Right lobe of liver (tissue), 6 donors: ENCODE data around the gene SFXN1. TPM values are rescaled to one million over a fixed set of nuclear protein-coding genes. Genes with fewer than 3 reads are reported as not detected.

Source experiments
- ATAC-seq, 4 donors: fragments of 200-7000 bp; cut with Tn5 transposase; one replicate each; pipeline ENCODE4 v1.9.1; 2020; ENCODE audit warnings: mild to moderate bottlenecking in 4 of 4, moderate library complexity in 4 of 4
- DNase-seq, 3 donors: peaks; one replicate each; pipeline ENCODE4 v3.0.0-alpha.2; 2020
- H3K27ac ChIP-seq, 3 donors: fragments of 200-600 bp; one replicate each; pipeline ENCODE4 v1.8.0; 2022
- H3K27me3 ChIP-seq, 2 donors: fragments of 200-600 bp; one replicate each; pipeline ENCODE4 v1.8.0; 2022
- H3K36me3 ChIP-seq, 4 donors: fragments of 200-600 bp; sonication (generic) in 1 of 4; one replicate each; pipeline versions ENCODE4 v1.5.1 to v1.8.0; 2017 to 2022; ENCODE audit warnings: control low read depth in 1 of 4
- H3K4me1 ChIP-seq, 4 donors: fragments of 200-600 bp; sonication (generic) in 1 of 4; one replicate each; pipeline versions ENCODE4 v1.5.1 to v1.8.0; 2017 to 2022; ENCODE audit warnings: control low read depth in 1 of 4
- H3K4me3 ChIP-seq, 3 donors: fragments of 200-600 bp; one replicate each; pipeline ENCODE4 v1.8.0; 2022
- H3K9me3 ChIP-seq, 4 donors: fragments of 200-600 bp; sonication (generic) in 1 of 4; one replicate each; pipeline versions ENCODE4 v1.5.1 to v1.8.0; 2017 to 2022; ENCODE audit warnings: control low read depth in 1 of 4
- POLR2A ChIP-seq: fragments of 450-650 bp; IDR thresholded peaks from one replicate; pipeline ENCODE4 v1.6.1; 2017; ENCODE audit warnings: antibody characterized with exemption, mild to moderate bottlenecking
- WGBS: methylation state at CpG from one replicate; pipeline ENCODE4 v1.1.6; 2018; ENCODE audit warnings: low coverage, low lambda C conversion rate; ENCODE audit not compliant: insufficient coverage; ENCODE audit errors: missing lambda C conversion rate; 5-methylcytosine and 5-hydroxymethylcytosine counted together
- intact Hi-C, 2 donors: fragments of 100-400 bp; cut with DNase I; formaldehyde crosslinking; loops; one replicate each; pipeline versions ENCODE4 v1.11.2 to v1.14.1; 2022
- total RNA-seq, 6 experiments: library from RNA; depleted of rRNA in 2 of 6; stranded (reverse); fragments of >200 nt in 2 of 6; fragmentation: NEBNext Ultra II Directional in 3 of 6; extraction: Animal tissue kit (Norgen Biotek cat#: 25700) in 3 of 6; gene quantifications; one replicate each; pipeline versions ENCODE4 v1.1.0 to v1.2.4, GENCODE V29; 2016 to 2023
- TF ChIP-seq, protein P1 (sequence below), 4 donors: fragments of 200-600 bp in 3 of 4; fragments of 450-650 bp in 1 of 4; IDR thresholded peaks; one replicate each; pipeline versions ENCODE4 v1.5.1 to v1.8.0; 2016 to 2022; ENCODE audit warnings: antibody characterized with exemption in 4 of 4, mild to moderate bottlenecking in 2 of 4
- donor health status: DM: no; HTN: yes; CAD: no.
- donor health status: DM: no; HTN: no; CAD: no.
- donor health status: DM: no; HTN: no; CAD: no.
- donor health status: DM: no; HTN: yes; CAD: no.
- donor health status: DM: no; HTN: yes; CAD: no.

Gene SFXN1
- total RNA-seq, 6 experiments from 2014 or later = 58.9 to 123 (median 89.1) TPM

DNA sequence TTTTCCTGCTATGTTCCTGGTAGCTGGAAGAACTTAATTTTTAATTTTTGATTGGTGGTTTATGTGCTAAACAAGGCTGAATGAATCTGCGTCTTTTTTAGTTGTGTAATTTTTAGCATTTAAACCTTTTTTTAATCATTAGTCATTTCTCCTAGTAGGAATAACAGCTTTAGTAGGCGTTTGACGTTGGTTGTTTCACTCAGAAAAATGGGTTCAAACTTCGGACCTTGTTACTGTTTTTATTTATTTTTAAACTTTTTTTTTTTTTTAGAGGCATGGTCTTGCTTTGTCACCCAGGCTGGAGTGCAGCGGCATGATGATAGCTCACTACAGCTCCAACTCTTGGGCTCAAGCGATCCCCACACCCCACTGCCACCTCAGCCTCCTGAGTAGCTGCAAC lies 12.9 kb downstream of the SFXN1 start:
- no peaks in the 10 kb centered on the region for H3K27me3 ChIP-seq
- WGBS = 65% methylated on average over 6 of the region's 6 CpGs
- no peaks in the 10 kb centered on the region for H3K4me1 ChIP-seq
- DNase-seq = peak in 1 of 3 donors; percentile 27
- H3K27ac ChIP-seq = no peak overlapping the region
- peaks cover 0 to 44% (median 21%) of the 10 kb centered on the region in 4 donors for H3K36me3 ChIP-seq
- intact Hi-C loops = no loop called here
- no peaks in the 10 kb centered on the region for H3K9me3 ChIP-seq
- TF ChIP-seq, protein P1, sequence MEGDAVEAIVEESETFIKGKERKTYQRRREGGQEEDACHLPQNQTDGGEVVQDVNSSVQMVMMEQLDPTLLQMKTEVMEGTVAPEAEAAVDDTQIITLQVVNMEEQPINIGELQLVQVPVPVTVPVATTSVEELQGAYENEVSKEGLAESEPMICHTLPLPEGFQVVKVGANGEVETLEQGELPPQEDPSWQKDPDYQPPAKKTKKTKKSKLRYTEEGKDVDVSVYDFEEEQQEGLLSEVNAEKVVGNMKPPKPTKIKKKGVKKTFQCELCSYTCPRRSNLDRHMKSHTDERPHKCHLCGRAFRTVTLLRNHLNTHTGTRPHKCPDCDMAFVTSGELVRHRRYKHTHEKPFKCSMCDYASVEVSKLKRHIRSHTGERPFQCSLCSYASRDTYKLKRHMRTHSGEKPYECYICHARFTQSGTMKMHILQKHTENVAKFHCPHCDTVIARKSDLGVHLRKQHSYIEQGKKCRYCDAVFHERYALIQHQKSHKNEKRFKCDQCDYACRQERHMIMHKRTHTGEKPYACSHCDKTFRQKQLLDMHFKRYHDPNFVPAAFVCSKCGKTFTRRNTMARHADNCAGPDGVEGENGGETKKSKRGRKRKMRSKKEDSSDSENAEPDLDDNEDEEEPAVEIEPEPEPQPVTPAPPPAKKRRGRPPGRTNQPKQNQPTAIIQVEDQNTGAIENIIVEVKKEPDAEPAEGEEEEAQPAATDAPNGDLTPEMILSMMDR (IDR thresholded peaks at IDR 0.05) = no peak
- TF ChIP-seq POLR2A = no peak
- no peak for ATAC-seq
- H3K4me3 ChIP-seq = no peak overlapping the region

GRCh38 chr5:175493260-175493659 lies 14.9 kb downstream of the SFXN1 start:
- no peaks in the 10 kb centered on the region for H3K27me3 ChIP-seq
- no peak overlapping the region for H3K27ac ChIP-seq
- H3K4me3 ChIP-seq = no peak overlapping the region
- intact Hi-C loops = no loop called here
- TF ChIP-seq, protein P1 (IDR thresholded peaks at IDR 0.05) = no peak
- no peak for TF ChIP-seq POLR2A
- H3K4me1 ChIP-seq = no peaks in the 10 kb centered on the region
- H3K36me3 ChIP-seq = peaks cover 0 to 58% (median 26%) of the 10 kb centered on the region in 4 donors
- WGBS = 52% methylated on average over 5 of the region's 7 CpGs
- ATAC-seq (peak in 3 of 4 donors; percentile 20 to 47 (median 31)), DNase-seq (no peak)
- no peaks in the 10 kb centered on the region for H3K9me3 ChIP-seq

DNA sequence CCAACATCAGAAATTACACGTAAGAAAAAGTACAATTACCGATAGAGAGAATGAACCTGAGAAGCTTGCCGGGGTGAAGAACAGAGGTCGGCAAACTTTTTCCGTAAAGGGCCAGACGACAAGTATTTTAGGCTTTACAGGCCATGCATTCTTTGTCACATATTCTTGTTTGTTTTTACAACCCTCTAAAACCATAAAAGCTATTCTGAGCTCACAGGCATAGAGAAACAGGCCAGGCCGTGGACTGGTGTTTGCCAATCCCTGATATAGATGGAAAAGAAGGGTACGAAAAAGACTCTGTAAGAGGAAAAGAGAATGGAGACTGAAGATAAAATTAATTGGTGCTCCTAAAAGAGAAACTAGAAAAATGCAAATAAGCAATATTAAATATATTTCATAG lies 15.4 kb downstream of the SFXN1 start:
- intact Hi-C loops = no loop called here
- Histone ChIP-seq H3K9me3 (no peaks in the 10 kb centered on the region), H3K27me3 (no peaks in the 10 kb centered on the region), H3K4me1 (no peaks in the 10 kb centered on the region), H3K4me3 (no peak overlapping the region), H3K27ac (no peak overlapping the region), H3K36me3 (peaks cover 0 to 63% (median 26%) of the 10 kb centered on the region in 4 donors)
- DNase-seq (no peak), ATAC-seq (no peak)
- TF ChIP-seq, protein P1 (IDR thresholded peaks at IDR 0.05) = no peak
- TF ChIP-seq POLR2A = no peak
- WGBS = 99% methylated on average over 8 of the region's 8 CpGs

- H3K4me3 ChIP-seq = no peak overlapping the region
- DNase-seq (no peak), ATAC-seq (peak in 2 of 4 donors; percentile 34 to 45)
- peaks cover 0 to 71% (median 28%) of the 10 kb centered on the region in 4 donors for H3K36me3 ChIP-seq
- H3K27me3 ChIP-seq = no peaks in the 10 kb centered on the region
- H3K9me3 ChIP-seq = no peaks in the 10 kb centered on the region
- no peaks in the 10 kb centered on the region for H3K4me1 ChIP-seq
- TF ChIP-seq POLR2A = no peak
- TF ChIP-seq, protein P1 (IDR thresholded peaks at IDR 0.05) = no peak
- WGBS = 78% methylated on average over 16 of the region's 17 CpGs
- intact Hi-C loops = no loop called here
- H3K27ac ChIP-seq = no peak overlapping the region
These were observed 16.2 kb downstream of the SFXN1 start for GRCh38 chr5:175494264-175495183.
